GM21367 (cell line): Measurements from ENCODE around the gene MORN1.
"Not testable (repeated sequence)": the region's sequence is repeated elsewhere in the genome, so short reads cannot be mapped to it uniquely, and the experiment has no call there.

ENCODE experiments used
- ATAC-seq: cut with Tn5 transposase; IDR thresholded peaks from one replicate; pipeline ENCODE4 v1.9.1; 2021; ENCODE audit not compliant: unreplicated experiment

The MORN1 gene

DNA sequence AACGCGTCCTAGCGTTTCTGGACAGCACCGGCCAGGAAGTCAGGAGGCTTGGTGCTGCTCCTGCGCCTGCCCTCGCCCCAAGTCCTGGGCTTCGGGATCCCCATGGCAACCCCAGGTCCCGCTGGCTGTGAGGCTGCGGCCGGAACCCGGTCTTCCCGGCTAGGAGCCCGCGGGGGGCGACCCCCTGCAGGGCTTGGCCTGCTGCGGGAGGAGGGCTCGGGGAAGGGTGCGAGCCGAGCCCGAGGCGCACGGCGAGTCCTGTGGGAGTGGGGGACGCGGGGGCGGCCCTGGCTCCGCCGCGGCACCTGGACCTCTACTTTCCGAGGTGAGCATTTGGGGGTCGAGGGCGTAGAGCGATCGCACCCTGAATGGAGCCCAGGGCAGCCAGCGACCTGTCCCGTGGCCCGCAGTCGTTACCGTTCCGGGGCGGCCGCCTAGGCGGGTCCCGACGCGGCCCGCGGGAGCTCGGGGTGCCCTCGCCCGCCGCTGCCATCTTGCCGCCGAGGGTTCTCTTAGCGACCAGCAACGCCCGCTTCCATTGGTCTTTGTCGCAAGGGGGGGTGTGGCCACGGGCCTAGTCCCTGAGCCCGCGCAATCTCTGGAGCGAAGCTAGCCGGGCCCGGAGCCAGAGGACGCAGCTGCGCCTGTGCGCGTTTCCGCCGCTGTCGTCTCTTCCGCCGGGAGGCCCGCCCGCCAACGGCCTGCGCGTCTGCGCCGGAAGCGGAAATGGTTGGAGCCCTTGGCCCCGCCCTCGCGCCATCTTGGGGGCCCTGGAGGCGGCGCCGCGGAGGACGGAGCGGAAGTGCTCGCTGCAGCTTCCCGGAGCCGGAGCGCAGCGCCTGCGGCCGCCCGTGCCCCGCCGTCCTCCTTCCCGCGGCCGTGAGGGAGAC, at the start of gene MORN1, which contains the start of gene RER1:
MORN1 (minus strand) TSS at position 514 of the 890 bp plus-strand sequence; CDS start at position 493, 21 bp downstream.
RER1 (plus strand) TSS at position 801 of the 890 bp plus-strand sequence. CDS start 3,950 bp downstream, outside the sequence.
- ATAC-seq, result peak; percentile 81

DNA sequence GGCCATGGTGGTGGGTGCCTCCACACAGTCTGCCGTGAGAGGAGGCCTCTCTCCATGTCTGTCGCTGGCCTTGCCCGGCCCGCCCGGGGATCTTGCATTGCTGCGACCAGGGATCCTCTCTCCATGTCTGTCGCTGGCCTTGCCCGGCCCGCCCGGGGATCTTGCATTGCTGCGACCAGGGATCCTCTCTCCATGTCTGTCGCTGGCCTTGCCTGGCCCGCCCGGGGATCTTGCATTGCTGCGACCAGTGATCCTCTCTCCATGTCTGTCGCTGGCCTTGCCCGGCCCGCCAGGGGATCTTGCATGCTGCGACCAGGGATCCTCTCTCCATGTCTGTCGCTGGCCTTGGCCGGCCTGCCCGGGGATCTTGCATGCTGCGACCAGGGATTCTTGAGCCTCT, 49.0 kb upstream of the MORN1 start:
- not testable (repeated sequence) for ATAC-seq

- no peak for ATAC-seq
These were observed 48.0 kb upstream of the MORN1 start for GRCh38 chr1:2439369-2439768.

DNA sequence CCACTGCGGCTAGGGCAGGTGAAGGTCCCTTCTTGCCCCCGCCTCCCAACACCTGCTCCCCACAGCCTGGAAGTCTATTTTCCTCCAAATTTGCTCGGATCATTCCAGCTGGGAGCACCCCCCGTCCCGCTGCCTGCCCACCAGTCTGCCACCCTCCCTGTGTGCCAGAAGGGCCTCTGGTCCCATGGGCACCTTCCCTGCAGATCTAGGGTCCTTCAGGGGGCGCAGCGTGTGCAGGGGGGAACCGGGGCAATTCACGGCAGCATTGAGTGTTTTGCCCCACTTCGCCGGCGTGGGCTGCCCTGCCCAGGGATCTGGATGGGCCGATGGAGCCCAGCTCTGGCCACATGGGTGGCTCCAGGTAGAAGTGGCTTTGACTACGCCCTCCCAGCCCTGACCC, 47.3 kb upstream of the MORN1 start:
- ATAC-seq, result no peak

GRCh38 chr1:2438038-2438437, 46.7 kb upstream of the MORN1 start:
- no peak for ATAC-seq

DNA sequence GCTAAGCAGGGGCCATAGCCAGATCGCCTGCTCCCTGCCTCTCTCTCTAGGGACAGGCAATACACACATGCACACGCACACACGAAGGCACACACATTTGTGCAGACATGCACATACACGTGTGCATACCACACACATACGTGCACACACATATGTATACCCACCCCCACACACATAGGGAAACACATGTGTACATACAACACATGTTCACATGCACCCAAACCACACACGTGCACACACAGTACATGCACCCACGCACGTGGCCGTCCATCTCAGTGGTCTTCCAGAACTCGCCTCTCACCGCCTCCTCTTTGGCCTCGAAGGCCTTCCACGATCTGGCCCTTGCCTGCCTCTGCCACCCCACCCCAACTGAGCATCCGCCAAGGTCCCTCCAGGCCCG, 46.3 kb upstream of the MORN1 start:
- no peak for ATAC-seq

GRCh38 chr1:2436876-2437275, 45.5 kb upstream of the MORN1 start:
- ATAC-seq, result no peak

DNA sequence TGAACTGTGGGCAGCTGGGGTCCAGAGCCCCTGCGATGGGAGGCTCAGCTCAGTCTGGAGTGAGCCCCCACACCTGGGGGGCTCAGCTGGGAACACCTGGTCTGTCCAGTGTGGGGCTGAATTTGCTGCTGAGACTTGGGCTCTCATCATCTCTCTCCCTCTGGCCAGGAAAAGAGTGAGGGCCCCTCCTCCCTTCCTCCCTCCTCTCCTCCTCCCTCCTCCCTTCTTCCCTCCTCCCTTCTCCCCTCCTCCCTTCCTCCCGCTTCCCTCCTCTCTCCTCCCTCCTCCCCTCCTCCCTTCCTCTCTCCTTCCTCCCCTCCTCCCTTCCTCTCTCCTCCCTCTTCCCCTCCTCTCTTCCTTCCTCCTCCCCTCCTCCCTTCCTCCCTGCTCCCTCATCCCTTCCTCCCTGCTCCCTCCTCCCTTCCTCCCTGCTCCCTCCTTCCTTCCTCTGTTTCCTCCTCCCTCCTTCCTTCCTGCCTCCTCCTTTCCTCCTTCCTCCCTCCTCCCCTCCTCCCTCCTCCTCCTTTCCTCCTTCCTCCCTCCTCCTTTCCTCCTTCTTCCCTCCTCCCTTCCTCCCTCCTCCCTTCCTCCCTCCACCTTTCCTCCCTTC, 44.5 kb upstream of the MORN1 start:
- no peak for ATAC-seq

DNA sequence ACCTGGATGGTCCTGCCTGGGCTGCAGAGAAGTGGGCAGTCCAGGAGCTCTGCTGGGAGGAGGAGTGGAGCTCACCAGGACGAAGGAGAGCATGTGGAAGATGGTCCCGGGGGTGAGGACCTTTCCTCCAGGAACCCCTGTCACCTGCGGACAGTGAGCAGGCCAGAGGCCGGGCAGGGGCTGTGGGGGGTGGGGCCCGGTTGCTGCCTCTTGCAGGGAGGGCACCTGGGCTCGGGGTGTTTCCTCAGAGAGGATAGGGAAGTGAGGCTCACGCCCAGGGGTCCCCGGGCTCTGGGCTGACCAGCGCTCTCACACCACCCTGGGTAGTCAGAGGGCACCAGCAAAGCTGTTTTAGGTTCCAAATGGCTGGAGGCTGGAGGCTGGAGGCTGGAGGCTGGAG, 43.7 kb upstream of the MORN1 start:
- no peak for ATAC-seq

DNA sequence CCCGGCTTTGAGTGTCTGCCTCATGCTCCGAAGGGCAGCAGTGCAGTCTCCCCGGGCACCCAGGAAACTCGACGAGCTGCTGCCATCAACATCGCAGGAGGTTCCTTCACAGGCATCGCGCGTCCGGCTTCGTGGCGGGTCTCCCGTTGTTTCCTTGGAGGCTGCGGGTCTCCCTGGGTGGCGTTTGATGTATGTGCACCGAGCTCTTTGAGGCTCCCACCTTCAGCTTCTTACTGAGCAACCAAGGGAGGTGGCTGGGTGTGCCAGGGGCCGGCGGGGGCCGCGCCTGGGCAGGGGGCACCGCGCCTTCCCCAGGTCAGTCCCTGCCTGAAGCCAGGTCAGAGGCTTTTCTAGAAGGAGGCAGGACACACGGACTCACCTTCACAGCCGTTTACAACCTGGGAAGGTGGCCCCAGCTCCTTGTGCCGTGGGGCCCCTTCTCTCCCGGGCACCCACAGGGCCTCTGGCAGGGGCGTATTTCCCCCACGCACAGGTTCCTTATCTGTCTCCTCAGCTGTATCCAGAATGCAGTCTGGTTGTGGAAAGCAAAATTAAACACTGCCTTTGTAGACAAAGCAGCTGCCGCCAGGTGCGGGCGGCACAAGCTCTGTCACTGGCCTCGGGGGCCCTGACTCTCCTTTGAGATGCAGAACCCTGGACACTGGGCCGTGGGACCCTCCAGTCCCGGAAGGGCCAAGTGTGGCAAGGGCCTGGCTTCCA, 42.7 kb upstream of the MORN1 start:
- no peak for ATAC-seq

DNA sequence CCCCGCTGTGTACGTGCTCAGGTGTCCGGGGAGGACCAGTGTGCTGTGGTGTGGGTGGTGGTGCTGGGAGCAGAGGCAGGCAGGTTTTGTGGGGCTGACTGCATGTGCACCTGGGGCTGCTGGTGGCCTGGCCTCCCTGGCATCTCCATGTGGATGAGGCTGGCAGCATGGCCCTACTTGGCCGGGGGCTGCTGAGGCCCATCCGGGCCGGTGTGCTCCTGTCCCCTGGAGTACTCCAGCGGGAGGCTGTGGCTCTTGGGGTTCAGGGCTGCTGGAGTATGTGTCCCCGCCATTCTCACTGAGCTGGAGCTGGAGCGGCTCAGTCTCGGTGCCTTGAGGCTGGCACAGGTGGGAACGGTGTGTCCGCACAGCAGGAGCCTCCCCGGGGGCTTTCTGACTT, 41.8 kb upstream of the MORN1 start:
- no peak for ATAC-seq

GRCh38 chr1:2432441-2432844, 41.1 kb upstream of the MORN1 start:
- no peak for ATAC-seq

- no peak for ATAC-seq
These were observed 40.2 kb upstream of the MORN1 start for GRCh38 chr1:2431518-2431917.

DNA sequence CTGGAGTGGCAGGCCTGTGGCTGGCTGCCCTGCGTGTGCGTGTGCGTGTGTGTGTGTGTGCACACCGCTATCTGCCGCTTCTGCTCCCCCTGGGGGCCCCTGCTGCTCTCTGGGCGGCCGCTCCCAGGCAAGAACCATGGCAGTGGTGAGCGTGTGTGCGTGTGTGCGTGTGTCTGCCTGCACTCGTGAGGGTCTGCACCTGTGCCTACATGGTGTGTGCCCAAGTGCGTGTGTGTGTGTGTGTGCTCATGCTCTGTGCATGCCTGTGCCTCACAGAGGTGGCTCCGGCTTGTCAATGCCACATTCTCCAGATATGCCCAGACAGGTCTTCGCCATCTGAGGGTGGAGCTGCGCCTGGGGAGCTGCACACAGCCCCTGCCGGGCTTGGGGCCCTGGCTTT, 39.7 kb upstream of the MORN1 start:
- ATAC-seq, result no peak

DNA sequence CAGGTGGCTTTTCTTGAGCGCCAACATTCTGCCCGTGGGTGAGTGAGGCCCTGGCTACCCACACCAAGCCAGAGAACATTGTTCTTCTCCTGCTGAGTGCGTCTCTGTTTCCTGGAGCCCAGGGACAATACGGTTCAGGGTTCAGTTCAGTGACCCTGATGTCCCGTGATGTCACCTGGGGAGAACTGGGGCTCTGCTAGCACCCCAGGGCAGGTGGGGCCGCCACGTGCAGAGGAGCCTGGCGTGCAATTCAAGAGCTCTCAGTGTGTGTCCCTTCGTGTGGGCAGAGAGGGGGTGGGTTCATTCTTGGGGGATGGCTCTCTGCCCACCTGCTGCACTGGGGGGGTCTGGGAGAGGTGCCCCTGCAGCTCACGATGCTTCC, 39.2 kb upstream of the MORN1 start:
- ATAC-seq, result no peak

DNA sequence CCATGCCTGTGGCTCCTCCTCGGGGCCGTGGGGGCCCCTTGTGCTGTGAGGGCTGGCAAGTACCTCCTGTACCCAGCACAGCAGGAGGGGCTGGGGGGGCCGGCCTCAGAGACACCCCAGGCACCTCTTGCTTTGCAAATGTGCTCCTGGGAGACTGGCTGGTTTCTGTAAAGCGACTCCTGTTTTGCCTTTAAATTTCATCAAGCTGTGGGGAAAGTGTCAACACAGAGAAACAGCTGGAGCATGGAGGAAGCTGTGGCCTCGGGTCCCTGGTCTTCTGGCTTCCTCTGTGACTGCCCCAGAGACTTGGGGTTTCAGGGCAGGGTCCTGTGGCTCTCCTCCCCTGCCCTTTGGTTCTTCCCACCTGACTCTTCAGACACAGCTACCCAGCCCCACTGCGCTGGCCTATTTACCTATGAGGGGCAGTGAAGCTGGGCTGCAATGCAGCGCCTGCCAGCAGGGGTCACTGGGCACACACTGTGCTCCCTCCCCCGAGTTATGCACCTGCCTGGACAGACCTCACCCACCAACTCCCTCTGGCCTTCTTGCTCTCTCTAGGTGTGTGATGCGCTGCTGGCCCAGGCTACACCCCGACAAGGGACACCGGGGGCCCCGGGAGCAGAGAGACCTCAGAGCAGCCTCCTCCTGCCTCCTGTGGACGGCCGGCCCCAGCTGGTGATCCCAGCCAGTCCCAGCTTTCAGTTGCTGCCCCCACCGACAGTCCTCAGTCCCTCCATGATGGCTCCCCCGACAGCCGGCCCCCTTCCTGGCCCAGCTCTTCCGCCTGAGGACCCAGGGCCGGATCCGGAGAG, 38.6 kb upstream of the MORN1 start:
- ATAC-seq, result no peak

DNA sequence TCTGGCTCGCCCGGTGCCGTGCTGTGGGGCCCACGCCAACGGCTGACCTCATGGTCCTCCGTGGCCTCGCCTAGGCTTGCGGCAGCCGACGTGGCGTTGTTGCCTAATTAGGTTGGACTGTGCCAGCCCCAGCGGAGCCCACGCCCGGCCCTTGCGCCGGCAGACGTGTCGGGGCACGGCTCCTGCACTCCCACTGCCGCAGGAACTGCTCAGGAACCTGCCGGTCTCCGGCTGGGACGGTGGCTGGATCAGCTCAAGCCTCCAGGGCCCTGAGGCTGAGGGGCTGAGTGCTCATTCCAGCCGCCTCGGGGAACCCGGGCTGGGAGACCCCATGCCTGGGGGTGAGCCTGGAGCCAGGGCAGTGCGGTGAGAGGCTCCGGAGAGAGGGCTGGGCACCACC, 37.1 kb upstream of the MORN1 start:
- no peak for ATAC-seq

GRCh38 chr1:2427976-2428375, 36.6 kb upstream of the MORN1 start:
- no peak for ATAC-seq

DNA sequence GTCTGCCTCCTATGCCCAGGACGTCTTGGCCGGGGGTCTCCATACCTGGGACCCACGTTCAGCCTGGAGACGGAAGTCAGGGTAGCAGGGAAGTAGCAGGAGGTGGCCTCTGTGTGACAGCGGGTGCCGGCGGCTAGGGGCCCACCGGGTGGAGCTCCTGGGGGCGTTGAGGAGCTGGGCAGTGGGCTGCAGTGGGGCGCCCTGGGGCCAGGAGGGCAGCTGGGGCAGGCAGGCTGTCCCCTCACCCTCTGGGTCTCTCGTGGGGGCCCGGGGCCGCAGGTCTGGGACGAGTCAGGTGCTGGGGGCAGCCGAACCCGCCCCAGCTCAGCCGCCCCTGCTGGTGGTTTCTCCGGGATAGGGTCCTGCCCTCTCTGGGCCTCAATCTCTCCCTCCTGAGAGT, 35.7 kb upstream of the MORN1 start:
- ATAC-seq, result no peak

- no peak for ATAC-seq
These were observed 35.2 kb upstream of the MORN1 start for GRCh38 chr1:2426540-2426939.

- ATAC-seq, result no peak
These were observed 34.5 kb upstream of the MORN1 start for GRCh38 chr1:2425892-2426291.
